ENCODE results near the gene KPTN.

KPTN gene

DNA sequence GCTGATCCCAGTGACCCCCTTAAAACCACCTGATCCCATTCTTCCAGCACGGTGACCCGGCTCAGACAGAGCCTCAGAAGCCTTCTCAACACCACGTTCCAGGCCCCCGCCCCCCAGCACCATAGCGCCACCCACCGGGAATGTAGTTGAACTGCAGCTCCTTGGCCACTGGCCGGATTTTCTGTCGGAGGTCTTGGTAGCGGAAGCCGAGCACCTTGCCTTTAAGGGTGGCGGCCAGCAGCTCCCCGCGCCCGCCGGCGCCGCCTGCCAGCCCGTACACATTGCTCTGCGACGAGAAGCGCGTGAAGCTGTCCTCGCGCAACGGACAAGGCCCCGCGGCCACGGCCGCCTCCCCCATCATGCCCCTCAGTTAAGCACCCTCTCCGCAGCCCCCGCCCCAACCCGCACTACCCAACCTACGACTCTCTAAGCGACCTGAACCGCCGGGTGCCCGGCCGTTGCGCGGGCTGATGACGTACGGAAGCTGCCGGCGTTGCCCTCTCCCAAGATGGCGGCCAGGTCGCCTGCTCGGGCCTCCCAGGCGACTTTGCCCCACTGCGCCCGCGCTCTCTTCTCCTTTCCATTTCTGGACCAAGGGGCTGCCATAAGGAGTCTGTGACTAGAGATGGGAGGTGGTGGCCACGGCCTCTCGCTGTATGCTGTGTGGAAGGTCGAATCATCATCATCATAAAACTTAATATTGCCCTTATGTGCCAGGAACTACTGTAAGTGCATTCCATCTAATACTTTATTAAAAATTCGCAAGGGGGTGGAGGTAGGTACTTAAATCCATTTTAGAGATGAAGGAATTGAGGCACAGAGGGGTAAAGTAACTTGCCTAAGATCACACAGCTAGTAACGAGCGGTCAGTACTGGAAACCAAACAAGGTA, at the start of gene KPTN:
Gene KPTN, minus strand, starts transcription at position 420 of the 891 bp plus-strand sequence. Its CDS starts 59 bp downstream, at position 361.
- peak; percentile 81 for DNase-seq (ENCODE audit: low spot score)

DNA sequence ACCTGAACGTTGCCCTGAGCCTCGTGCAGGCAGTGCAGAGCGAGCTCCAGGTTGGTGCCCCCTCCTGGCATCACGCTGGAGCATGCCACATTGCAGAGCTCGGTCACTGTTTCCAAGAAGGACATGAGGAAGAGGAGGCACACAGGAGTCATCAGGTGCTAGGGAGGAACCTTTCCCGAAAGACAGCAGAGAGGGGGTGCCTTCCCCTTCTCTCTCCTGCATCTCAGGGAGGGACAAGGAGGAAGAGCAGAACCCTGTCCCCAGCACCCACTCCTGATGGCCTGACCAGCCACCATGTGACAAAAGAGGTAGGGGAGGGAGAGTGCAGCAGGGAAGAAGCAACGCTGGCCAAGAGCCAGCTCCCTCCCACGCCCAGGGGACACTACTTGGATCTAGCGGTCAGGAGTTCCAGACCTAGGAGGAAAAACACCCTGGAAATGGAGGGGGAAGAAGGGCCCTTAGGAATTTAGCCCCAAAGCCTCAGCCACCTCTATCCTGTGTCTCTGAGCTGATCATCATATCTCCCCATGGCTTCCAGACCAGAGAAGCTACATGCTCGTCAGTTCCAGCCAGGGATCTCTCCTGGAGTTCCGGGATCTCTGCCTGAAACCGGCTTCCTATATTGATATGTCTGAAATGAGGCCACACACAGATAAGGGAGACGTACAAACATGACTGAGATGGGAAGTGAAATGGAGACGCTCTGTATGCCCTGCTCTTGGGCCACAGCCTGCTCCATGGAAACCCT, 47.8 kb upstream of the KPTN start:
- DNase-seq (ENCODE audit: low spot score) = no peak

DNA sequence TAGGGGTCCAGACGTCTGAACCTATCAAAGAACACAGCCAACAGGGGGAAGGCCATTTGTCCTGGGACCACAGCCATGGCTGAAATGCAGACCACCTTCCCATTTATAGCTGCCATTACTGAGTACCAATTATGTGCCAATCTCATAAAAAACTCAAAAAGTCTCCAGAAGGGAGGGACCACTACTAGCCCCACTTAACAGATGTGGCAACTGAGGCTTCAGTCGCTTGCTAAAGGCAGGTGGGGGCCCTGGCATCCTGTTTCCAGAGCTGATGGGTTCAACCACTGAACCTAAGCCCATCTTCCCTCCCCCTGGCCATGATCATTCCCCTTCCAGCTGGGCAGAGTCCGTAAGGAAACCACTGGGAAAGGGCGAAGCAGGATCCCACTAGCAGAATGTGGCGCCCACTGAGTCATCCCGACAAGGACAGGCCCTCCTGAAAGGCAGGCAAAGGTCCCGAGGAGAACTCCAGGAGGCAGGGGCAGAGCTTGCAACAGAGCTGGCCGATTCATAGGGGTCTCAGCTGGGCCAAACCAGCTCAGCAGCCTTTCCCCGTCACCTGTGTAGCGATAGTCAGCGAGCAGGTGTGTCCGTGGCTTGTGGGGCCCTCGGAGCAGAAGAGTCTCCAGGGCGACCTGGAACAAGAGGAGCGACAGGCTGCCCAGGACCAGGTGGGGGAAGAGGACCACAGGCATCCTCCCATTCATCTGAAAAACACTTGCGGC, 45.2 kb upstream of the KPTN start:
- no peak for DNase-seq (ENCODE audit: low spot score)

DNA sequence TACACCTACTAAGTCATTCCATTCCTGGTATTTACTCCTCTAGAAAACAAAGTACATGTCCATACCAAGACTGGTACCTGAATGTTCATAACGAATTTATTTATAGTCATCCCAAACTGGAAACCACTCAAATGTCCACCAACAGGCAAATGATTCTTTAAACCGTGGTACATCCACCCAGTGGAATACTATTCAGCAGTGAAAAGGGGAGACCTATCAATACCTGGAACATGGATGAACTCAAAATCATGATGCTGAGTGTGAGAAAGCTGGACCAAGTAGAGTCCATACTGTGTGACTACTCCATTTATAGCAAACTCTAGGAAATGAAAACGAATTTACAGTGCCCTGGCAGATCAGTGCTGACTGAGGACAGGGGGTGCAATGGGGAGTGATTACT, 42.8 kb upstream of the KPTN start:
- no peak for DNase-seq (ENCODE audit: low spot score)

DNA sequence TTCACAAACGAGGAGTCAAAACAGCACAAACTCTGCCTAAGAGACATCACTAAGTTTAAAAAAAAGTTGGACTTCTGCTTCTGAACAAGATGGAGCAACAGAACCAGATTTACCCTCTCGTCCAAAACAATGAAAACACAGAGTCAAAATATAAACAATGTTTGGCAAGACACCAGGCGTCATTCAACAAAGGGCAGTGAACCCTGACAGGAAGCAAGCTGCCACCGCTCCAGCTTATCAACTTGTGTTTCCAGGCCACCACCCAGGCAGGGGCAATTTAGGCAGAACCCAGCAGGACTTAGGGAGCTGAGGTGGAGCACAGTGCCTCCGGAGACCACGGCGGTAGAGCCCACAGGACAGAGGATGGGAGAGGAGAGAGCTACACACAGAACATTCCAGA, 39.5 kb upstream of the KPTN start:
- peak; percentile 51 for DNase-seq (ENCODE audit: low spot score)

DNA sequence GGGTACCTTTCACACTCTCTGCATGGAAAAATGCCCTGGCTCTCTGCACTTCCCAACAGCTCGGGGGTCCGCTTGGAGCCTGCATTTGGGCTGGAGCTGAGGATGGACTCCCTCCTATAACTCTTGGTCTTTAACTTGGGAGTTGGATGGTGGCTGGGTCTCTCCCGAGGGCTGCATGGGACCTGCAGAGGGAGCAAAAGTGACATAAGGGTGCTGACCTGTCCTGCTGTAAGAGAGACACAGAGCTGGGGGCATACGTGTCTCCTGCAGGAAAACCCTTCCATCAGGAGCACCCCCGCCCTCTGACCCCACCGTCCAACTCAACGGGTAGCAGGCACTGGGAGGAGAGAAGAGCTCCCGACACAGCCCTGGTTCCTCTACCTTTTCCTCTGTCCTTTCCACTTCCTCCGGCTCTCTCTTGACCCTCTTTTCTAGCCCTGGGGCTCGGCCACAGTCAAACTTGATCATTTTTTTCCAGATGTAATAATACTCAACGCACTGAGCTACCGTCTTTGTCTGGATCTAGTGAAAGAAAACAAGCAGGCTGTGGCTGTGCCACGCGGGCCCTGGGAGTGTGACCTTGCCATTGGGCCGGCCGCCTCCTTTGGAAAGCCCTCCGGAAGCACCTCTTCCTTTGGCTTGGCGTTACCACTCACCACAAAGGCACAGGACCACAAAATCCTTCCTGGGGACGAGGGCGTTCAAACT, 37.6 kb upstream of the KPTN start:
- DNase-seq (ENCODE audit: low spot score) = no peak

DNA sequence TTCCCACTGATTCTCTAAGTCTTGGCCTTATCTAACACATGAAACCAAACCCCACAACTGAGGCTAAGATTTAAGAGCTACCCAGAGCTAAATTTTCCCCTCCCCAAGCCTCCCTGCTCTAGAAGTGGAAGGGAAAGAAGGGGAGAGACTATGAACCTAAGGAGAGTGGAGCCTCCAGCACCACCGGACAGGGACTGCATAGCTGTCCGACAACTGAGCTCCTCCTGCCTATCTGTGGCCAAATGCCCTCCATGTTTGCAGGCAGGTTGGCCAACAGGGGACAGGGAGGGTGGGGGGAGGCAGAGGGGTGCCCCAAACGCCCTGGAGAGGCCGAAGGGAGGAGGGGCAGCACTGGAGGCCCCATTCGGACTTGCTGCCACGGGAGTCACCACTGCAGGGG, 36.8 kb upstream of the KPTN start:
- no peak for DNase-seq (ENCODE audit: low spot score)

DNA sequence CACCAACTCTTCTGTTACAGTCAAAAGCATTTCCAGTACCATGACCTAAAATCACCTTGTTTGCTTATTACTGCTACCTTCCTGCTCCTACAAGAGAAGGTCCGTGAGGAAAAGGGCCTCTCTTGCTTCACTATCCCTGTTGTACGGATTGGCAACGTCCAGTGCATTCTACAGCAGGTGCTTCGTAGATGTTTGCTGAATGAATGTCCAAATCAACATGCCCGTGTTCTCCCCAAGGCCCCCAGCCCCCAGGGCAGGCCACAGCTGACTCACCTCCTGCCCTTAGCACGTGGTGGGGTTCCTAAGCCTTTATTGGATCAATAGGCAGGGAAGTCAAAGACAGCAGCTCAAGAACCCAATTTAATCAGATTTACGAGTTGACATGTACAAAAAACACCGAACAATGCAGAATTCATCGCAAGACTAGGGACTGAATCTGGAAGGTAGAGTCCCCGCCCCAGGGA, 36.4 kb upstream of the KPTN start:
- DNase-seq (ENCODE audit: low spot score) = no peak

DNA sequence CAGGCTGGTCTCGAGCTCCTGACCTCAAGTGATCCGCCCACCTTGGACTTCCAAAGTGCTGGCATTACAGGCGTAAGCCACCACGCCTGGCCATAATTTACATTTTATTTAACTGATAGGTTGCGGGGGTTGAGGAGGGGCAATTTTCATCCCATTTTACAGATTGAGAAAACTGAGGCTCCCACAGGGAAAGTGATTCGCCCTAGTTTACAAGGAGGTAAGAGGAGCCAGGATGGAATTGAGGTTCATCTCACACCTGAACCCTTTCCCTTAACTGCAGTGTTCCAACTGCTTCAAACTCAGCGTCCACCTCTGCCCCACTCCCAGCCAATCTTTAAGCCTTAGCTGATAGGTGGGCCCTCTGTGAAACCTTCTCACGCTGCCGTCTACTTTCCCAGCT, 34.8 kb upstream of the KPTN start:
- no peak for DNase-seq (ENCODE audit: low spot score)

DNA sequence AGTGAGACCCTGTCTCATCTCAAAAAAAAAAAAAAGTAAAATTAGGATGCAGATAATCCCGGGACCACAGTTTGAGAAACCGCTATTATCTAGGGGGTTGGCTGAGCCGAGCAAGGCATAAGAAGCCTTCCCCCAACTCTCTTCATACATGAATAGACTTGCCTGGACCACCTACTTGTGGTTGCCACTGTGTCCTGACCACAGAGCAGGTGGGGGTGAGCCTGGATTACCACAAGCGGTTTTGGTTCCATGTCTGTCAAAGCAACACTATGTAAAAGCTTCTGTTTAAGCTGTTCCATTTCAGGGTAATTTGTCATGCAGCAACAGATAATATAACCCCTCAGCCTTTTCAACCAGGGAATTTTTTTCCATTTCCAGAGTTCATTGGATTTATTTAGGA, 34.1 kb upstream of the KPTN start:
- no peak for DNase-seq (ENCODE audit: low spot score)

DNA sequence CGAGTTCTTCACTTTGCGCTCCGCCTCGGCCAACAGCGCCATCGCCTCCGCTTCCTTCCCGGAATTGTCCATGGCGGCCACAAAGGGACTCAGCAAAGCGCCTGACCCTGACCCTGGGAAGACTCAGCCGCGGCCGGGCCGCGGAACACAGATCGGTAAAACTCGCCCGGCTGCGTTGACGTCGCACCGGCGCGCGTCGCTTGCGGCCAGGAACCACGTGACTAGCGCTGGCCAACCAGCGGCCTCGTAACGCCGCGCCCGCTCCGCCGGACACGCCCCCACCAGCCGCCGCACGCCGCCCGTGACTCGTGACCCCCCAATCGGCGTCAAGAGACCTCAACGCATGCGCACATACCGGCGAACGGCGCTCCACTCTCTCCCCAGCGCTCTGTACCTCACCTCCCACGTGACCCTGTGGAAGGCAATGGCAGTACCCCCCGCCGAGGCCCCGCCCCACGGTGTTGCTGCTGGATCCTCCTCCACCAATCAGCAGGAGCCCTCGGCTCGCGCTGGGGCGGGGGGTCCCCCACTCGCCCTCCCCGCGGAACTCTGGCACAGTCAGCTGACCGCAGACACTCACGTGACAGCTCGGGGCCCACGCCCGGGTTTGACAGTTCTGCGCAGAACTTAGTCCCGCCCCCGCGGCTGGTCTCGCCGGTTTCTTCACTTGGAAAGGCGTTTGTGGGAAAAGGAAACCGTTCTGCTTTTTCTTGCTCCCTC, 31.0 kb upstream of the KPTN start, which contains the start of gene NAPA:
Gene NAPA, minus strand, starts transcription at position 195 of the 720 bp plus-strand sequence. Its CDS starts 123 bp downstream, at position 72.
- peak; percentile 100 for DNase-seq (ENCODE audit: low spot score)

DNA sequence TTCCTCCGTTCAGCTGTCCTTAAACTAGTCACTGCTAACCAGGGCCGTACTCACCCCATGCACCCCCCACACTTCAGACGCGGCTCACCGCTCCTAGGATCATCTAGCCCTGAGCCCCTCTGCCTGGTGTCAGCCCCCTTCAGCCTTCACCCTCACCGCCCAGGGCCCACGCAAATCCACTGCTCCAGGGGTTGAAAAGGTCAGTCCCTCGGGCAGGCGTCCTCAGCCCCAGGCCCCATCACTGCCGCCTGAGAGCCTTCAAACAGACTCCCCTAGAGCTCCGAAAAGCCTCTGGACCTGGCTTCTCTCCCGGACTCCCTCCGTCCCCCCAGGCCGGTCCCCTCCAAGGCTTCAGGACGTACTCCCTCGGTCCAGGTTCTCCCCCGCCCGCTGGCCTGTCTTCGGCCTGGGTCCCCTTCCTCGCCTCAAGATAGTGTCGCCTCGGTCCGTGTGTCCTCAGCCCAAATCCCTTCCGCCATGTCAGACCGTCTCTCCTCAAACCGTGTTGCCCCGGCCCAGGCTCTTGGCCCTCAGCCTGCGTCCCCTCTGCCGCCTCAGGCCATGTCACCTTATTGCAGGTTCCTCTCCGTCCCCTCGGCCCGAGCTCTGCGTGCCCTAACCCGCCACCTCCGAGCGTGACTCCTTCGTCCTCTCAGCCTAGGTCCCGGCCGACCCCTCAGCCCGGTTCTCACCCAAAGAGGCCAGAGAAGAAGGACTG, 30.3 kb upstream of the KPTN start:
- no peak for DNase-seq (ENCODE audit: low spot score)

DNA sequence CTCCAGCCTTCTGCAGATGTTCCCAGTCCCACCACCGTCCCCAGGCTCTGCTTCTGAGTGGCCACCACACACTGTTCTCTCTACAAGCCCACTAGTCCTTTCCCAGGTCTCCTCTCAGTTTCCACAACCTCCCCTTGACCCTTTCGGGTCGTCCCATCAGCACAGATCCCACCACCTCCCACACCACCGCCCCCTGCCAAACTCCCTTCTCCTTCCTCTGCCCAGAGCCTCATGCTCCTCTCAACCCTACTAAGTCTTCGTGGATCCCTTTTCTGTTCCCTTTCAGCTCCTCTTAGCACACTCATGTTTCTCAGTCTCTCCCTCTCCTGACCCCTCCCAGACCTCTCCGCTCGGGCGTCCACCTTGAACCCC, 28.9 kb upstream of the KPTN start:
- no peak for DNase-seq (ENCODE audit: low spot score)

DNA sequence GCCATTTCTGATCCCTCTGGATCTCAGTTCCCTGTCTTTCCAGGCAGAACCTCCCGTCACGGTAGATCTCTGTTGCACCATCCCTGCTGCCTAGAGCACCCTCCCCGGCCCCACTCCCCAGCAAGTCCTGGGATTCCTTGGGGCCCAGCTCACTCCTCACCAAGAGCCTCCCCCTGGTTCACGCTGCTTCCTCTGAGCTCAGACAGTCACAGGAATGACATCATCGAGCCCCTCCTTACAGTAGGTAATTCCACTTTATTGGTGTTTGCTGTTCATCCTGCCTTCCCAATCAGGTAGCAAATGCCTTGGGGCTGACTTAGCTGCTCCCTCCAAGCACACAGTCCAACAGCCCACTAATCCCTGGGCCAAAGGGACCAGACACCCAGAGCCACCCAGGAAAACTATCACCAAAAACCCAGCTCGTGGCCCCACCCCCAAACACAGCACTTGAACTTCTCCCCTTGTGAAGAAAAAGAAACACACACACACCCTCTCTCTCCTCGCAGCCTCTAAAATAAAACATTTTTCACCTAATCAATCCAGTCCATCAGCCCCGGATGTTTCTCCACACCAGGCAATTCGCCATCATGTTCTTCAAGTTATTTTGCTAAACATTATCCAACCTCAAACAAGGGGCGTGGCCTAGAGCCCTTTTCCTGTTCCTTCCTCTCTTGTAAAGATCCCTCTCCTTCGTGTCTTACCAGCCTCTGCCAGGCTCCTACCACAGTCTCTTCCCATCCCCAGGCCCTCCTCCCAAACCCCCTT, 28.3 kb upstream of the KPTN start:
- DNase-seq (ENCODE audit: low spot score) = no peak

DNA sequence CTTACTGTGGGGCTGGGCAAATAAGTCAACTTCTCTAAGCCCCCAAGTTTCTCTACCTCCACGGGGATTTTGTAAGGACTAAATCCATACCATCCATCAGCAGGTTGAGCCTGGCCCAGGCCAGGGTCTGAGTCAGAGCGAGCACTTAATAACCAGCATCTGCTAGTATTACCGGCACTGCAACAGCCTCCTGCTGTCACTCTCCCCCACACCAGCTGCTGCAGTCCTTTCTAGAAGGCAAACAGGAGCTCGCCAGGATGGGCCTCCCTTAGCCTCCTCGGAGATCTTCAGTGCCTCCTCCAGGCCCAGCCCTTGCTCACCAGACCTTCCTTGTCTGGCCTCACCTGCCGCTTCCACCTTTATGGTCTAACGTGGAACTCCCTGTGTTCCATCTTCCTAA, 27.7 kb upstream of the KPTN start:
- no peak for DNase-seq (ENCODE audit: low spot score)

DNA sequence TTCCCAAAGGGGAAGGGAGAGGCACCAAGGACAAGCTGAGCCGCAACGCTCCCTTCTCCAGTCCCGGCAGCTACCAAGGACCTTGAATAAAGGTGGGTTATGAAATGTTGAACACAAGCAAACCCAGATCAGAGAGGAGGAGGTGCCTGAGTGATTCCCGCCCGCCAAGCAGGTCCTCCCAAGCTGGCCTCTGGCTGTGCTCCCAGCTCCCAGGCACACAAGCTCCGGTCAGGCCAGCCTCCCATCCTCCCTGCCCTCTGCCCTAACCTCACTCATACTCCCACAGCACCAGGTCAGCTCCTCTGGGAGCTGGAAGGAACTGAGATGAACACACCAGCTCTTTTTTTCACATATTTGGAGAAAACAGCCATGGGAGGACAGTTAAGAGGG, 27.1 kb upstream of the KPTN start:
- DNase-seq (ENCODE audit: low spot score) = no peak

DNA sequence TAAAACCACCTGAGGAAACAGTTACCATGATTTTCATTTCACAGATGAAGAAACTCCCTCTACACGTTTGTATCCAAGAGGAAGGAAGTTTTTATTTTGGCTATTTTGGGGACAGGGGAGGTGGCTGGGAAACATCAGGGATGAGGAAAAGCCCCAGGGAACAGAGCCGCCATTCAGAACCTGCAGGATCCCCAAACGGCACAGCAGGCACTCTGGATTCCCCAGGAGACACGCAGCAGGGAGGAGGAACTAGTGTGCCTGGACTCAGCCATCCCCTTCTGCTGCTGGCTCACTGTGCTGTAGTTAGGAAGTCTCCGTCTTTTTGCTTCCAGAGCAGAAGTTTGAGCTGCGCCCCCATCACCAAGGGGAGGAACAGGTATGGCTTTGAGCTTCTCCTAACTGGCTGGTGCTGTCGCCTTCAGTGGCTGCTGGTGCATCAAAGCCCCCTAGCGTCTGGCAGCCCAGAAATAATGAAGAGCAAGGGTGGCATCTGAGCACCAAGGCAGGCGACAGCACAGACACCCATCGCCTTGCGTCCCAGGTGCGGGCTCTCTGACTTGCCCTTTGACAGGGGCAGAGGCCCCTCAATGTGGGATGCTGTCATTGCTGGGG, 26.6 kb upstream of the KPTN start:
- DNase-seq (ENCODE audit: low spot score) = no peak

DNA sequence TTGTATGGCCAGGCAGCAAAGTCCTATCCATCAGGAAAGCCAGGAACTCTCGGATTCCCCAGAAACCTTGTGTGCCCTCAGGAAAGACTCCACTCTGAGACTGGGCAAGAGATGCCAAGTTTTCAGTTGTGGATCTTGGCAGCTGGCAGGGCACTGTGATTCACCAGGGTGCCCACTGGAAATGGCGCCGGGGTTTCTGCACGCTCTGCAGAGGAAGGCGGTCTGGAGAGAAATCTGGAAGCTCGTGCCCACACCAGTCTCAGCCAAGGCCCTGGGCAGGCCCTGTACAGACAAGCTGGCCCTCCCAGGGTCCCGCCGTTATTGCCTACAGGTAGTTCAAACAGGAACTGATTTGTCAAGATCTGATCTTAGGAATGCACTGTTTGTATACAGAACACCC, 26.0 kb upstream of the KPTN start:
- DNase-seq (ENCODE audit: low spot score) = no peak

DNA sequence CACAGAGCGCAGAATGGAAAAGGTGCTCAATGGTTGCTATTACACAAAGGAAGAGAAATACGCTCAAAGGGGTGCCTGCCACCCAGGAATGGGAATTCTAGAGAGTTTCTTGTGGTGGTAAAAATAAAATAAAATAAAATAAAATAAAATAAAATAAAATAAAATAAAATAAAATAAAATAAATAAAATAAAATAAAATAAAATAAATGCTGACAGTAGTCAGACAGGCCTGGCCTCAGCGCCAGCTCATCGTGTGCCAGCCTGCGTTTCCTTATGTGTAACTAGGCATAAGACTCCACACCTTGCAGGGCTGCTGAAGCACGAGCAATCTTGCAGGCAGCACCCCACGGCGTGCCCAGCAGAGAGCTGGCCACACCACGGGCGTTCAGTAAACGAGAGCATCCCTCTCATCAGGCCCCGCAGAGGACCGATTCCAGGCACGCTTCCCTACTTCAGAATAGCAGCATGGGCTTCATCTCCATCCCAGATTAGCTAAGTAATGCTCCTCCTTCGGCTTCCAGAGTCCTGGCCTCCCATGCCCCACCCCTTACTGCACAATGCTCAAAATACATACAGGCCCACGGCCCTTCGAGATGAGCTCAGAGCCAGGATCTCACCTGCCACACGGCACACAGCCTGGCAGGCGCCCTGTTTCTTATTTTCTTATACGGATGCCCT, 25.3 kb upstream of the KPTN start:
- DNase-seq (ENCODE audit: low spot score) = no peak

Data from kidney capillary endothelial cell (primary cell).